Ovary (tissue), 3 donors: Measurements from ENCODE around the gene ECHDC3.

Experiments
- EP300 ChIP-seq: sonication (generic); formaldehyde crosslinking; IDR thresholded peaks from one replicate; pipeline ENCODE4 v1.6.1; 2017; ENCODE audit warnings: antibody characterized with exemption
- POLR2A ChIP-seq: fragments of 450-650 bp; IDR thresholded peaks from one replicate; pipeline ENCODE4 v1.6.1; 2017; ENCODE audit warnings: antibody characterized with exemption, mild to moderate bottlenecking, moderate library complexity
- TF ChIP-seq, protein P1 (sequence below), 3 donors: fragments of 450-650 bp in 2 of 3; fragments of 200-600 bp in 1 of 3; IDR thresholded peaks; one replicate each; pipeline versions ENCODE4 v1.5.1 to v1.8.0; 2016 to 2022; ENCODE audit warnings: antibody characterized with exemption in 3 of 3, mild to moderate bottlenecking in 1 of 3
- donor health status: DM: no; HTN: no; CAD: no.

DNA sequence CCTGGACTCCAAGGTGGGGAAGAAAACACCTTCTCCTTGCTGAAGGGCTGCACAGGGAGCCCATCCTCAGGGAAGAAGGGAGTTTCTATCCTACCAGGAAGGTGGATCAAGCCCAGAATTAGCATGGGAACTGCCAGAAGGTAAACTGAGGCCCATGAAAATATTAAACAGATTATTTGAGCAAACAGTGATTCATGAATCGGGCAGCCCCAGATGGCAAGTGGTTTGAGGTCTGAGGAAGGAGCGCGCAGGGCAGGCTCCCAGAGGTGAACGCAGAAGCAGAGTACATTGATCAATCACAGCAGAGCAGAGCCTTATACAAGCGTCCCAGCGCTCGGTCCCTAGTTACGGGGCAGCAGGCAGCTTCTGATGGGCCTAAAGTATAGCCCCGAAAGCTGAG is 45.2 kb downstream of the ECHDC3 start:
- TF ChIP-seq, protein P1, sequence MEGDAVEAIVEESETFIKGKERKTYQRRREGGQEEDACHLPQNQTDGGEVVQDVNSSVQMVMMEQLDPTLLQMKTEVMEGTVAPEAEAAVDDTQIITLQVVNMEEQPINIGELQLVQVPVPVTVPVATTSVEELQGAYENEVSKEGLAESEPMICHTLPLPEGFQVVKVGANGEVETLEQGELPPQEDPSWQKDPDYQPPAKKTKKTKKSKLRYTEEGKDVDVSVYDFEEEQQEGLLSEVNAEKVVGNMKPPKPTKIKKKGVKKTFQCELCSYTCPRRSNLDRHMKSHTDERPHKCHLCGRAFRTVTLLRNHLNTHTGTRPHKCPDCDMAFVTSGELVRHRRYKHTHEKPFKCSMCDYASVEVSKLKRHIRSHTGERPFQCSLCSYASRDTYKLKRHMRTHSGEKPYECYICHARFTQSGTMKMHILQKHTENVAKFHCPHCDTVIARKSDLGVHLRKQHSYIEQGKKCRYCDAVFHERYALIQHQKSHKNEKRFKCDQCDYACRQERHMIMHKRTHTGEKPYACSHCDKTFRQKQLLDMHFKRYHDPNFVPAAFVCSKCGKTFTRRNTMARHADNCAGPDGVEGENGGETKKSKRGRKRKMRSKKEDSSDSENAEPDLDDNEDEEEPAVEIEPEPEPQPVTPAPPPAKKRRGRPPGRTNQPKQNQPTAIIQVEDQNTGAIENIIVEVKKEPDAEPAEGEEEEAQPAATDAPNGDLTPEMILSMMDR (IDR thresholded peaks at IDR 0.05) = no peak
- TF ChIP-seq POLR2A (no peak), EP300 (no peak)
